ENCODE results near the gene ADGRA3. TPM values are rescaled to one million over a fixed set of nuclear protein-coding genes. Genes with fewer than 3 reads are reported as not detected.

The ADGRA3 gene
- total and polyA plus RNA-seq, 2 of the 13 experiments (the other 11 are each of a cell fraction or from before 2014, with no cell fraction given) = 32.2 to 40.8 TPM

GRCh38 chr4:22471419-22471818, 44.4 kb downstream of the ADGRA3 start (continued):
- TF ChIP-seq SOX6 (IDR thresholded peaks at IDR 0.05) = no peak
- TF ChIP-seq SOX6 (CRISPR knock-in tag; IDR thresholded peaks at IDR 0.05) = peak; percentile 53; the same call in 1 of the 2 replicates
- TF ChIP-seq FOXC1 (CRISPR knock-in tag; IDR thresholded peaks at IDR 0.05; ENCODE audit: borderline replicate concordance) = no peak
- no peak for TF ChIP-seq MXD3 (CRISPR knock-in tag; IDR thresholded peaks at IDR 0.05)
- TF ChIP-seq ZNF382 (CRISPR knock-in tag; IDR thresholded peaks at IDR 0.05; ENCODE audit: borderline replicate concordance) = no peak
- no peak for TF ChIP-seq SOX13 (IDR thresholded peaks at IDR 0.05)
- TF ChIP-seq SOX13 (CRISPR knock-in tag; conservative IDR thresholded peaks at IDR 0.05 in 1 of 2, IDR thresholded peaks at IDR 0.05 in 1 of 2) = no peak; a peak in 1 of 4 replicates
- no peak for TF ChIP-seq FUBP1 (CRISPR knock-in tag; IDR thresholded peaks at IDR 0.05; ENCODE audit: borderline replicate concordance)
- no peak for TF ChIP-seq FOXJ3 (CRISPR knock-in tag; IDR thresholded peaks at IDR 0.05; ENCODE audit: borderline replicate concordance)
- peak; percentile 19; the same call in 1 of the 2 replicates for TF ChIP-seq SOX5 (CRISPR knock-in tag; IDR thresholded peaks at IDR 0.05; ENCODE audit: borderline replicate concordance)
- TF ChIP-seq ZNF24 (IDR thresholded peaks at IDR 0.05) = no peak
- no peak for TF ChIP-seq ZBTB44 (CRISPR knock-in tag; IDR thresholded peaks at IDR 0.05)
- TF ChIP-seq TCF7 (IDR thresholded peaks at IDR 0.05; ENCODE audit: low read depth) = peak; percentile 34; the same call in 1 of the 2 replicates
- no peak for TF ChIP-seq SIX1 (CRISPR knock-in tag; IDR thresholded peaks at IDR 0.05; ENCODE audit: borderline replicate concordance)
- no peak for TF ChIP-seq THAP11 (CRISPR knock-in tag; IDR thresholded peaks at IDR 0.05)
- no peak for TF ChIP-seq ZNF33A (CRISPR knock-in tag; IDR thresholded peaks at IDR 0.05; ENCODE audit: borderline replicate concordance)
- 0 out of 2 replicates have a peak, but pooled peaks have one; percentile 27 for TF ChIP-seq NCOR1 (IDR thresholded peaks at IDR 0.05; ENCODE audit: borderline replicate concordance, low read length)
- no peak for TF ChIP-seq CREB3 (CRISPR knock-in tag; IDR thresholded peaks at IDR 0.05)
- no peak for TF ChIP-seq ZNF704 (CRISPR knock-in tag; IDR thresholded peaks at IDR 0.05; ENCODE audit: borderline replicate concordance)
- TF ChIP-seq HMGXB3 (CRISPR knock-in tag; IDR thresholded peaks at IDR 0.05; ENCODE audit: borderline replicate concordance) = no peak
